GM12878 (cell line): ENCODE results near the gene MDK. TPM values are rescaled to one million over a fixed set of nuclear protein-coding genes. Genes with fewer than 3 reads are reported as not detected.

Experiments
- ATAC-seq: fragments of 200-7000 bp; cut with Tn5 transposase; 3 replicates; pipeline ENCODE4 v1.9.1; 2020; ENCODE audit warnings: mild to moderate bottlenecking, moderate library complexity
- BruUV-seq: library from RNA; stranded (reverse); fragments of 400-500 nt; replicated peaks from 2 replicates; lab custom pipeline; 2021; lab: Mats Ljungman, UMichigan
- CTCF ChIA-PET: fragments of 300-600 bp; sonication (Branson Sonifier 250); formaldehyde crosslinking; extraction: SDS; loops from one replicate; lab custom pipeline; 2021; ENCODE audit warnings: inconsistent platforms; lab: Yijun Ruan, JAX
- POLR2A ChIA-PET: fragments of 350-600 bp; formaldehyde crosslinking; extraction: SDS; loops from one replicate; lab custom pipeline; 2021; ENCODE audit warnings: inconsistent platforms; lab: Charles Lee
- RAD21 ChIA-PET: fragments of 300-600 bp; sonication (Branson Sonifier 250); formaldehyde crosslinking; loops from one replicate; lab custom pipeline; 2023; ENCODE audit warnings: antibody characterized with exemption; ENCODE audit not compliant: unreplicated experiment; lab: Charles Lee
- SMC1A ChIA-PET: fragments of 300-600 bp; sonication (Branson Sonifier 250); formaldehyde crosslinking; loops from one replicate; lab custom pipeline; 2023; ENCODE audit not compliant: unreplicated experiment, uncharacterized antibody; lab: Charles Lee
- DNase-seq: peaks from one replicate; pipeline ENCODE4 v3.0.0-alpha.2; 2011; ENCODE audit warnings: low read depth, low spot score
- FAIRE-seq: peaks from 3 replicates; lab custom pipeline; 2011; peaks lifted over from hg19 to GRCh38; lab: Jason Lieb, UNC
- H2AFZ ChIP-seq: 2 replicates; pipeline ENCODE4 v1.6.0; 2011; ENCODE audit warnings: low read depth, low read length, control low read depth; ENCODE audit not compliant: control insufficient read depth
- H3K27ac ChIP-seq: 2 replicates; pipeline ENCODE4 v1.5.1; 2011; ENCODE audit warnings: control low read depth; ENCODE audit not compliant: control insufficient read depth, insufficient read depth
- H3K27me3 ChIP-seq, 2 experiments: replicated peaks in 1 of 2; 2 replicates each; pipeline versions ENCODE4 v1.6.0 to v1.6.1; 2011; ENCODE audit warnings: low read length in 1 of 2; ENCODE audit not compliant: control insufficient read depth in 2 of 2, insufficient read depth in 2 of 2
- H3K36me3 ChIP-seq, 2 experiments: 2 replicates each; pipeline ENCODE4 v1.5.1; 2011; ENCODE audit warnings: low read length in 1 of 2; ENCODE audit not compliant: control insufficient read depth in 2 of 2, insufficient read depth in 2 of 2
- H3K4me1 ChIP-seq: 2 replicates; pipeline ENCODE4 v1.6.1; 2011; ENCODE audit warnings: mild to moderate bottlenecking, low read length, moderate library complexity, mixed read lengths; ENCODE audit not compliant: control insufficient read depth, insufficient read depth
- H3K4me2 ChIP-seq: 2 replicates; pipeline ENCODE4 v1.6.0; 2011; ENCODE audit warnings: control low read depth; ENCODE audit not compliant: control insufficient read depth, insufficient read depth
- H3K4me3 ChIP-seq: fragments of 200-600 bp; sonication (generic); 2 replicates; pipeline ENCODE4 v1.5.1; 2016
- H3K79me2 ChIP-seq: 2 replicates; pipeline ENCODE4 v1.6.0; 2011; ENCODE audit warnings: low read length; ENCODE audit not compliant: control insufficient read depth, insufficient read depth
- H3K9ac ChIP-seq: 2 replicates; pipeline ENCODE4 v1.8.0; 2011; ENCODE audit warnings: low read length, control low read depth, mixed read lengths; ENCODE audit not compliant: control insufficient read depth, insufficient read depth
- H3K9me3 ChIP-seq: replicated peaks from 3 replicates; pipeline ENCODE4 v1.5.1; 2011; ENCODE audit warnings: mild to moderate bottlenecking, low read length; ENCODE audit not compliant: control insufficient read depth, insufficient read depth
- H4K20me1 ChIP-seq: 2 replicates; pipeline ENCODE4 v1.6.0; 2011; ENCODE audit not compliant: control insufficient read depth, insufficient read depth
- BACH1 ChIP-seq: fragments of 450-650 bp; IDR thresholded peaks from 2 replicates; pipeline ENCODE4 v1.6.1; 2017; ENCODE audit warnings: mild to moderate bottlenecking, borderline replicate concordance
- BHLHE40 ChIP-seq, 2 experiments: fragments of 450-650 bp in 1 of 2; IDR thresholded peaks; 2 replicates each; pipeline ENCODE4 v1.6.1; 2011 to 2017; ENCODE audit warnings: low read depth in 2 of 2, borderline replicate concordance in 1 of 2, improper control_type of control experiment in 1 of 2, low read length in 1 of 2, mild to moderate bottlenecking in 1 of 2
- EED ChIP-seq: sonication (generic); IDR thresholded peaks from 2 replicates; pipeline ENCODE4 v1.6.1; 2016; ENCODE audit warnings: antibody characterized with exemption, low read depth
- ESRRA ChIP-seq: IDR thresholded peaks from 2 replicates; pipeline ENCODE4 v1.6.1; 2012; ENCODE audit warnings: mild to moderate bottlenecking, low read length, improper control_type of control experiment
- FOXM1 ChIP-seq: IDR thresholded peaks from 2 replicates; pipeline ENCODE4 v1.6.1; 2012; ENCODE audit warnings: low read depth, mild to moderate bottlenecking, inconsistent platforms, low read length, moderate library complexity
- NR2F1 ChIP-seq: fragments of 450-650 bp; conservative IDR thresholded peaks from 2 replicates; pipeline ENCODE4 v1.6.1; 2017; ENCODE audit warnings: mild to moderate bottlenecking
- WGBS: methylation state at CpG from one replicate; pipeline ENCODE4 v1.1.6; 2016; ENCODE audit warnings: low lambda C conversion rate; ENCODE audit not compliant: insufficient replicate concordance, insufficient coverage; ENCODE audit errors: missing lambda C conversion rate; 5-methylcytosine and 5-hydroxymethylcytosine counted together
- in situ Hi-C: fragments of 300-500 bp; cut with MboI; formaldehyde crosslinking; loops from 9 replicates; pipeline ENCODE4 v1.14.3; 2018; ENCODE audit warnings: mixed read lengths
- intact Hi-C: fragments of 100-400 bp; cut with micrococcal nuclease; formaldehyde crosslinking; loops from one replicate; pipeline ENCODE4 v1.14.2; 2022; ENCODE audit not compliant: unreplicated experiment
- polyA plus RNA-seq, 11 experiments: library from polyadenylated mRNA; depleted of rRNA in 4 of 11; unstranded in 6 of 11; stranded (reverse) in 5 of 11; fragments of >200 nt; fragmentation: Nextera tagmentation in 4 of 11; fragmentation: Illumina TruSeq in 1 of 11; extraction: Ambion mirVana in 4 of 11; extraction: Trizol in 1 of 11; gene quantifications; 1 replicate in 1 of 11; 2 replicates in 10 of 11; pipeline versions ENCODE4 v1.2.1 to v1.2.3, GENCODE V29; 2011 to 2016; ENCODE audit warnings: inconsistent platforms in 2 of 11, missing spikeins in 2 of 11, low read depth in 1 of 11
- total RNA-seq, 4 experiments: library from RNA; depleted of rRNA in 3 of 4; stranded (reverse); fragments of >200 nt in 3 of 4; fragmentation: Illumina TruSeq in 1 of 4; extraction: Trizol in 1 of 4; gene quantifications; 2 replicates each; pipeline versions ENCODE4 v1.2.1 to v1.2.3, GENCODE V29; 2013 to 2021

Gene MDK
- total and polyA plus RNA-seq, 10 of the 15 experiments (the other 5 are each of a cell fraction or from before 2014, with no cell fraction given), result 0.77 to 17.8 (median 9.9) TPM

DNA sequence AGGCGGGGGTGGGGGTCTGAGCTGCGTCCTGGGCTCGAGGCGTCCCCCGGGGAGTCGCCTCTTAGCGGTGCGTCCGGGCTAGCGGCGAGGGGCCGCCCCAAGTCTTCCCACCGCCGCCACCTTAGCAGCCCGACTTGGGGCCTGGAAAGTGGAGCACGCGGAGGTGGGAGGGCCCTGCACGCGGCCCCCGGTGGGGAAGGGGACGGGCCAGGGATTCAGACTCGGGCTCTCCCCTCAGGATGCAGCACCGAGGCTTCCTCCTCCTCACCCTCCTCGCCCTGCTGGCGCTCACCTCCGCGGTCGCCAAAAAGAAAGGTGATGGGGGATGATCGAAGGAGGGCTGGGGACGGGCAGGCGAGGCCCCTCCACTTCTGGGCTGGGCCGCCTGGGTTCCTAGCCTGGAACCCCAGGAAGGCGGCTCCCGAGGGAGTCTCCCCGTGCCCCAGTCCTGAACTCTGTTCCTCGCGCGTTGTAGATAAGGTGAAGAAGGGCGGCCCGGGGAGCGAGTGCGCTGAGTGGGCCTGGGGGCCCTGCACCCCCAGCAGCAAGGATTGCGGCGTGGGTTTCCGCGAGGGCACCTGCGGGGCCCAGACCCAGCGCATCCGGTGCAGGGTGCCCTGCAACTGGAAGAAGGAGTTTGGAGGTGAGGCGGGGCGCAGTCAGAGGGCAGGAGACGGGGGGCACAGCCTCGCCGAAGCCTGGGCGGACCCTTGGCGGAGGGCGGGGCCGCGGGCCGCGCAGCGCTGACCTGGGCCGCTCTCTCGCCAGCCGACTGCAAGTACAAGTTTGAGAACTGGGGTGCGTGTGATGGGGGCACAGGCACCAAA, 563 bp downstream of the MDK start:
- FAIRE-seq, result no peak
- intact Hi-C loops, result no loop called here

More for the DNA sequence above, 563 bp downstream of the MDK start:
- Histone ChIP-seq H3K27me3 (peaks cover 6 to 14% of the 10 kb centered on the region in 2 experiments), H2AFZ (no peak overlapping the region), H3K9ac (peak overlapping the region; percentile 35; the same call in 1 of the 2 replicates), H3K36me3 (peaks cover 0 to 3% of the 10 kb centered on the region in 2 experiments; a peak in 2 of 4 replicates), H3K9me3 (no peaks in the 10 kb centered on the region), H3K4me1 (peaks cover 8% of the 10 kb centered on the region), H3K27ac (no peak overlapping the region), H3K4me2 (peak overlapping the region; percentile 93), H3K4me3 (peak overlapping the region; percentile 50; the same call in 1 of the 2 replicates), H4K20me1 (no peaks in the 10 kb centered on the region), H3K79me2 (no peaks in the 10 kb centered on the region)
- 0 out of 2 replicates have a peak, but pooled peaks have one; percentile 18 for TF ChIP-seq EED
- peak in 1 of 2 experiments; percentile 37; a peak in 1 of 4 replicates for TF ChIP-seq BHLHE40 (IDR thresholded peaks at IDR 0.05; ENCODE audit: borderline replicate concordance in 1 of 2, low read depth in 2 of 2, low read length in 1 of 2)
- 0 out of 2 replicates have a peak, but pooled peaks have one; percentile 47 for TF ChIP-seq NR2F1
- no peak for TF ChIP-seq BACH1
- no peak for TF ChIP-seq FOXM1
- TF ChIP-seq ESRRA, result no peak
- ChIA-PET CTCF (interaction anchor here (1.2 to 1.8 kb wide), 5 partner anchors 12 to 172 kb away, joined by 3 to 9 read pairs (median 5); no protein-coding TSS in a partner anchor), RAD21 (interaction anchor here (1.0 kb wide), 1 partner anchor 98 kb away, joined by 3 read pairs; no protein-coding TSS in a partner anchor), SMC1A (no interaction called here), POLR2A (no interaction called here)
- DNase-seq, result no peak
- no TSS peak for BruUV-seq
- in situ Hi-C loops, result no loop called here
- peak; percentile 20 for ATAC-seq
- WGBS, result 16% methylated on average over 64 of the region's 66 CpGs
